HG03066 (cell line): Measurements from ENCODE around the gene TRIM31.
"Not testable (repeated sequence)": the region's sequence is repeated elsewhere in the genome, so short reads cannot be mapped to it uniquely, and the experiment has no call there.

ENCODE experiments used
- ATAC-seq: cut with Tn5 transposase; IDR thresholded peaks from one replicate; pipeline ENCODE4 v1.9.1; 2021; ENCODE audit warnings: low read depth; ENCODE audit not compliant: unreplicated experiment

The TRIM31 gene

GRCh38 chr6:30149858-30150550, 37.1 kb upstream of the TRIM31 start:
- ATAC-seq = no peak

GRCh38 chr6:30149234-30149633, 36.3 kb upstream of the TRIM31 start:
- ATAC-seq = no peak

- ATAC-seq = no peak
These were observed 34.2 kb upstream of the TRIM31 start for GRCh38 chr6:30147096-30147495.

GRCh38 chr6:30145818-30146217, 32.9 kb upstream of the TRIM31 start:
- ATAC-seq = no peak

- ATAC-seq = no peak
These were observed 31.9 kb upstream of the TRIM31 start for GRCh38 chr6:30144811-30145210.

GRCh38 chr6:30143780-30144179, 30.9 kb upstream of the TRIM31 start:
- no peak for ATAC-seq

GRCh38 chr6:30142665-30143064, 29.8 kb upstream of the TRIM31 start:
- no peak for ATAC-seq

GRCh38 chr6:30140240-30140639, 27.4 kb upstream of the TRIM31 start:
- ATAC-seq = not testable (repeated sequence)

GRCh38 chr6:30136570-30137286, 23.8 kb upstream of the TRIM31 start:
- no peak for ATAC-seq

GRCh38 chr6:30135757-30136156, 22.9 kb upstream of the TRIM31 start, which contains the start of gene TRIM40:
TRIM40 (plus strand) TSS chr6:30136140; CDS start chr6:30137037, 897 bp downstream.
- no peak for ATAC-seq

- ATAC-seq = no peak
These were observed 22.3 kb upstream of the TRIM31 start for GRCh38 chr6:30135147-30135546.

GRCh38 chr6:30131947-30132497, 19.1 kb upstream of the TRIM31 start:
- ATAC-seq = no peak

GRCh38 chr6:30130887-30131862, 18.3 kb upstream of the TRIM31 start:
- no peak for ATAC-seq

- no peak for ATAC-seq
These were observed 17.3 kb upstream of the TRIM31 start for GRCh38 chr6:30130179-30130679.

- ATAC-seq = no peak
These were observed 16.6 kb upstream of the TRIM31 start for GRCh38 chr6:30129265-30130178.

GRCh38 chr6:30127238-30128093, 14.6 kb upstream of the TRIM31 start:
- ATAC-seq = no peak

- no peak for ATAC-seq
These were observed 9.6 kb upstream of the TRIM31 start for GRCh38 chr6:30122515-30122914.
